Keratinocyte (primary cell): Measurements from ENCODE around the gene KBTBD12. TPM values are rescaled to one million over a fixed set of nuclear protein-coding genes. Genes with fewer than 3 reads are reported as not detected.

Experiments
- DNase-seq: peaks from one replicate; pipeline ENCODE4 v3.0.0-alpha.2; 2011; ENCODE audit warnings: low read depth, missing footprints, low spot score
- FAIRE-seq: peaks from 2 replicates; lab custom pipeline; 2011; peaks lifted over from hg19 to GRCh38; lab: Jason Lieb, UNC
- H2AFZ ChIP-seq: 2 replicates; pipeline ENCODE4 v1.6.0; 2012; ENCODE audit warnings: low read length, control low read depth, inconsistent platforms; ENCODE audit not compliant: control insufficient read depth
- H3K27ac ChIP-seq: 2 replicates; pipeline ENCODE4 v1.5.1; 2011; ENCODE audit warnings: low read length; ENCODE audit not compliant: control insufficient read depth, insufficient read depth
- H3K27me3 ChIP-seq: 3 replicates; pipeline ENCODE4 v1.6.0; 2011; ENCODE audit warnings: low read length; ENCODE audit not compliant: control insufficient read depth, insufficient read depth; ENCODE audit errors: extremely low read depth
- H3K36me3 ChIP-seq, 2 experiments: 2 replicates in 1 of 2; 3 replicates in 1 of 2; pipeline ENCODE4 v1.5.1; 2011; ENCODE audit warnings: low read length in 2 of 2, mild to moderate bottlenecking in 1 of 2; ENCODE audit not compliant: control insufficient read depth in 2 of 2, insufficient read depth in 2 of 2; ENCODE audit errors: extremely low read depth in 1 of 2
- H3K4me1 ChIP-seq: 3 replicates; pipeline ENCODE4 v1.5.1; 2011; ENCODE audit warnings: low read length; ENCODE audit not compliant: control insufficient read depth, insufficient read depth; ENCODE audit errors: extremely low read depth
- H3K4me2 ChIP-seq: 3 replicates; pipeline ENCODE4 v1.6.0; 2011; ENCODE audit warnings: low read depth, low read length; ENCODE audit not compliant: control insufficient read depth, insufficient read depth; ENCODE audit errors: extremely low read depth
- H3K4me3 ChIP-seq, 3 experiments: fragments of 200-600 bp in 1 of 3; sonication (generic) in 1 of 3; 2 replicates in 2 of 3; 3 replicates in 1 of 3; pipeline ENCODE4 v1.5.1; 2011 to 2016; ENCODE audit warnings: low read length in 3 of 3, mild to moderate bottlenecking in 3 of 3, control low read depth in 2 of 3, inconsistent platforms in 1 of 3, low read depth in 1 of 3, mixed read lengths in 1 of 3, mixed run types in 1 of 3, moderate library complexity in 1 of 3; ENCODE audit not compliant: control insufficient read depth in 2 of 3, insufficient read depth in 2 of 3; ENCODE audit errors: extremely low read depth in 1 of 3
- H3K79me2 ChIP-seq: 2 replicates; pipeline ENCODE4 v1.6.0; 2012; ENCODE audit warnings: low read length; ENCODE audit not compliant: control insufficient read depth, insufficient read depth
- H3K9ac ChIP-seq: 3 replicates; pipeline ENCODE4 v1.6.0; 2011; ENCODE audit warnings: low read length; ENCODE audit not compliant: control insufficient read depth, insufficient read depth; ENCODE audit errors: extremely low read depth
- H3K9me1 ChIP-seq: 3 replicates; pipeline ENCODE4 v1.6.0; 2011; ENCODE audit warnings: low read length; ENCODE audit not compliant: control insufficient read depth, insufficient read depth; ENCODE audit errors: extremely low read depth
- H3K9me3 ChIP-seq: 2 replicates; pipeline ENCODE4 v1.5.1; 2012; ENCODE audit warnings: low read depth, low read length; ENCODE audit not compliant: control insufficient read depth
- H4K20me1 ChIP-seq: 3 replicates; pipeline ENCODE4 v1.6.0; 2011; ENCODE audit warnings: low read length; ENCODE audit not compliant: control insufficient read depth, insufficient read depth; ENCODE audit errors: extremely low read depth
- CTCF ChIP-seq, 3 experiments: IDR thresholded peaks in 1 of 3; conservative IDR thresholded peaks in 1 of 3; optimal IDR thresholded peaks in 1 of 3; 2 replicates in 2 of 3; 3 replicates in 1 of 3; pipeline versions ENCODE3 to v1.5.1; 2011; ENCODE audit warnings: low read length in 3 of 3, mild to moderate bottlenecking in 3 of 3, moderate library complexity in 2 of 3, control low read depth in 1 of 3, inconsistent platforms in 1 of 3; ENCODE audit not compliant: insufficient read depth in 2 of 3; ENCODE audit errors: extremely low read depth in 1 of 3
- EZH2 ChIP-seq: IDR thresholded peaks from one replicate; pipeline ENCODE4 v1.6.1; 2012; ENCODE audit warnings: inconsistent platforms, mild to moderate bottlenecking, low read length, moderate library complexity
- dilution Hi-C: fragments of 300-500 bp; cut with MboI; formaldehyde crosslinking; loops from one replicate; pipeline ENCODE4 v1.7.0; 2020; ENCODE audit warnings: low sequenced_read_pairs; ENCODE audit not compliant: extremely low pct_ligation_motif_present
- polyA plus RNA-seq, 5 experiments: library from polyadenylated mRNA; depleted of rRNA in 3 of 5; stranded (reverse) in 3 of 5; stranded (forward) in 1 of 5; unstranded in 1 of 5; fragments of >200 nt; gene quantifications; 1 replicate in 1 of 5; 2 replicates in 3 of 5; 3 replicates in 1 of 5; pipeline versions ENCODE4 v1.2.1 to v1.2.3, GENCODE V29; 2011 to 2012; ENCODE audit warnings: missing spikeins in 2 of 5, low read depth in 1 of 5, low replicate concordance in 1 of 5

Gene KBTBD12
- polyA plus RNA-seq, 1 donor (not counting 4 experiments of a cell fraction or from before 2014, with no cell fraction given): not detected

GRCh38 chr3:127982155-127982554 lies 67.1 kb downstream of the KBTBD12 start:
- H3K27me3 ChIP-seq: no peaks in the 10 kb centered on the region
- H3K4me3 ChIP-seq: no peak overlapping the region
- TF ChIP-seq CTCF (optimal IDR thresholded peaks at IDR 0.05 in 1 of 3, IDR thresholded peaks at IDR 0.05 in 1 of 3, conservative IDR thresholded peaks at IDR 0.05 in 1 of 3; ENCODE audit: extremely low read depth in 1 of 3, insufficient read depth in 2 of 3, low read length in 3 of 3) (no peak), EZH2 (no peak)
- no peaks in the 10 kb centered on the region for H4K20me1 ChIP-seq
- DNase-seq: no peak
- H3K4me1 ChIP-seq: no peaks in the 10 kb centered on the region
- no peaks in the 10 kb centered on the region for H3K36me3 ChIP-seq
- H2AFZ ChIP-seq: no peak overlapping the region
- FAIRE-seq: no peak
- H3K79me2 ChIP-seq: no peaks in the 10 kb centered on the region
- H3K9ac ChIP-seq: no peak overlapping the region
- no peak overlapping the region for H3K27ac ChIP-seq
- no peaks in the 10 kb centered on the region for H3K9me3 ChIP-seq
- no peaks in the 10 kb centered on the region for H3K9me1 ChIP-seq
- dilution Hi-C loops: no loop called here
- H3K4me2 ChIP-seq: no peak overlapping the region

- no peak overlapping the region for H3K4me3 ChIP-seq
- H3K4me1 ChIP-seq: no peaks in the 10 kb centered on the region
- TF ChIP-seq EZH2: no peak
- TF ChIP-seq CTCF (optimal IDR thresholded peaks at IDR 0.05 in 1 of 3, IDR thresholded peaks at IDR 0.05 in 1 of 3, conservative IDR thresholded peaks at IDR 0.05 in 1 of 3; ENCODE audit: extremely low read depth in 1 of 3, insufficient read depth in 2 of 3, low read length in 3 of 3): no peak
- H3K4me2 ChIP-seq: no peak overlapping the region
- no peaks in the 10 kb centered on the region for H3K36me3 ChIP-seq
- FAIRE-seq: no peak
- H3K9ac ChIP-seq: no peak overlapping the region
- H3K9me3 ChIP-seq: no peaks in the 10 kb centered on the region
- no peak overlapping the region for H2AFZ ChIP-seq
- no peaks in the 10 kb centered on the region for H3K79me2 ChIP-seq
- no peak overlapping the region for H3K27ac ChIP-seq
- DNase-seq: no peak
- H3K9me1 ChIP-seq: no peaks in the 10 kb centered on the region
- no peaks in the 10 kb centered on the region for H3K27me3 ChIP-seq
- no peaks in the 10 kb centered on the region for H4K20me1 ChIP-seq
- dilution Hi-C loops: no loop called here
Measured at GRCh38 chr3:127984241-127984975, 69.4 kb downstream of the KBTBD12 start.
